OCI-LY1 (cell line): ENCODE data around the gene DHH.

ENCODE experiments used
- H2AFZ ChIP-seq: fragments of 200-600 bp; sonication (generic), shearing (Covaris generic); 2 replicates; pipeline ENCODE4 v1.6.0; 2014; ENCODE audit warnings: antibody characterized with exemption, mild to moderate bottlenecking, low read length
- H3F3A ChIP-seq: fragments of 200-600 bp; sonication (generic), shearing (Covaris generic); 2 replicates; pipeline ENCODE4 v1.6.0; 2014; ENCODE audit warnings: mild to moderate bottlenecking, antibody characterized with exemption, low read length, moderate library complexity; ENCODE audit not compliant: insufficient read depth
- H3K27ac ChIP-seq: fragments of 200-600 bp; sonication (generic); 2 replicates; pipeline ENCODE4 v1.5.1; 2014; ENCODE audit warnings: low read length, mixed run types, mild to moderate bottlenecking, low read depth; ENCODE audit not compliant: poor library complexity, severe bottlenecking
- H3K27me3 ChIP-seq: fragments of 200-600 bp; sonication (generic); 2 replicates; pipeline ENCODE4 v1.6.0; 2014; ENCODE audit warnings: antibody characterized with exemption, mild to moderate bottlenecking, low read length, moderate library complexity; ENCODE audit not compliant: insufficient read depth
- H3K36me3 ChIP-seq: fragments of 200-600 bp; sonication (generic); 2 replicates; pipeline ENCODE4 v1.6.1; 2014; ENCODE audit warnings: mild to moderate bottlenecking, antibody characterized with exemption, low read length, moderate library complexity, mixed read lengths; ENCODE audit not compliant: insufficient read depth
- H3K4me1 ChIP-seq: fragments of 200-600 bp; sonication (generic); 2 replicates; pipeline ENCODE4 v1.5.1; 2014; ENCODE audit warnings: mild to moderate bottlenecking, low read length, moderate library complexity; ENCODE audit not compliant: insufficient read depth, severe bottlenecking
- H3K4me2 ChIP-seq: fragments of 200-600 bp; sonication (generic), shearing (Covaris generic); 2 replicates; pipeline ENCODE4 v1.6.1; 2014; ENCODE audit warnings: low read length
- H3K4me3 ChIP-seq: fragments of 200-600 bp; sonication (generic); 2 replicates; pipeline ENCODE4 v1.5.1; 2014; ENCODE audit warnings: low read length, low read depth, mild to moderate bottlenecking, mixed read lengths; ENCODE audit not compliant: poor library complexity, severe bottlenecking
- H3K79me2 ChIP-seq: fragments of 200-600 bp; shearing (Covaris generic); 2 replicates; pipeline ENCODE4 v1.6.1; 2016; ENCODE audit warnings: mixed run types, low read length, mixed read lengths; ENCODE audit not compliant: insufficient read depth
- H3K9ac ChIP-seq: fragments of 200-600 bp; sonication (generic), shearing (Covaris generic); 2 replicates; pipeline ENCODE4 v1.6.1; 2014; ENCODE audit warnings: mild to moderate bottlenecking, low read length, mixed read lengths
- H3K9me2 ChIP-seq: fragments of 200-600 bp; sonication (generic), shearing (Covaris generic); 2 replicates; pipeline ENCODE4 v1.6.1; 2014; ENCODE audit warnings: low read depth, mild to moderate bottlenecking, low read length, mixed read lengths
- H3K9me3 ChIP-seq: fragments of 200-600 bp; shearing (Covaris generic); 2 replicates; pipeline ENCODE4 v1.6.1; 2014; ENCODE audit warnings: low read length, mixed read lengths
- H4K20me1 ChIP-seq: fragments of 200-600 bp; sonication (generic), shearing (Covaris generic); 2 replicates; pipeline ENCODE4 v1.6.0; 2016; ENCODE audit warnings: mild to moderate bottlenecking, low read length; ENCODE audit not compliant: insufficient read depth
- EZH2 ChIP-seq: fragments of 200-600 bp; sonication (generic), shearing (Covaris generic); IDR thresholded peaks from 2 replicates; pipeline ENCODE4 v1.8.0; 2017; ENCODE audit warnings: borderline replicate concordance, mixed run types, mild to moderate bottlenecking, antibody characterized with exemption, low read length, moderate library complexity, mixed read lengths
- TF ChIP-seq, protein P1 (sequence below): fragments of 200-600 bp; sonication (generic), shearing (Covaris generic); IDR thresholded peaks from 2 replicates; pipeline ENCODE4 v1.5.1; 2017; ENCODE audit warnings: mild to moderate bottlenecking, antibody characterized with exemption, low read length, moderate library complexity, mixed read lengths

Gene DHH

DNA sequence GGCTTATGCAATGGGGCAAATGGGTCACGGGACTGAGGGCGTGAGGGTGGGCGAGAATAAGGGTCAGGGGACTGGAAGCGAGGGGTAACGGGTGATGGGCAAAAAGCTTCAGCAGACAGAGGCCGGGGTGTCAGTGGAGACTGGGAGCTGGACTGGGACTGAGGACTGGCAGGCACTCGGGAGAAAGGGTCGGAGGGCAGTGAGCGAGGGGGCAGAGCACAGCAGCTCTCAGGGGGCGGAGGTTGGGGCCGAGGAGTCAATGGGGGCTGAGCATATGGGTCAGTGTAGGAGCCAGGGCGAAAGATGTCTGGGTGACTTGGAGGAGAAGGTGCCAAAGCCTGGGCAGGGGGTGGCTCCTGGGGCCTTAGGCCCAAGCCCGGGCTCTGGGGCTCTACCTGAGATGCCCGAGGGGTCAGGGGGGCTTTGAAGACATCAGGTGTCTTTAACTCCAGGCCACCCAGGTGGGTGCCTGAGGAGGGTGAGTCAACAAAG, 54.2 kb downstream of the DHH start:
- no peaks in the 10 kb centered on the region for H3K27me3 ChIP-seq
- TF ChIP-seq, protein P1, sequence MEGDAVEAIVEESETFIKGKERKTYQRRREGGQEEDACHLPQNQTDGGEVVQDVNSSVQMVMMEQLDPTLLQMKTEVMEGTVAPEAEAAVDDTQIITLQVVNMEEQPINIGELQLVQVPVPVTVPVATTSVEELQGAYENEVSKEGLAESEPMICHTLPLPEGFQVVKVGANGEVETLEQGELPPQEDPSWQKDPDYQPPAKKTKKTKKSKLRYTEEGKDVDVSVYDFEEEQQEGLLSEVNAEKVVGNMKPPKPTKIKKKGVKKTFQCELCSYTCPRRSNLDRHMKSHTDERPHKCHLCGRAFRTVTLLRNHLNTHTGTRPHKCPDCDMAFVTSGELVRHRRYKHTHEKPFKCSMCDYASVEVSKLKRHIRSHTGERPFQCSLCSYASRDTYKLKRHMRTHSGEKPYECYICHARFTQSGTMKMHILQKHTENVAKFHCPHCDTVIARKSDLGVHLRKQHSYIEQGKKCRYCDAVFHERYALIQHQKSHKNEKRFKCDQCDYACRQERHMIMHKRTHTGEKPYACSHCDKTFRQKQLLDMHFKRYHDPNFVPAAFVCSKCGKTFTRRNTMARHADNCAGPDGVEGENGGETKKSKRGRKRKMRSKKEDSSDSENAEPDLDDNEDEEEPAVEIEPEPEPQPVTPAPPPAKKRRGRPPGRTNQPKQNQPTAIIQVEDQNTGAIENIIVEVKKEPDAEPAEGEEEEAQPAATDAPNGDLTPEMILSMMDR = no peak
- TF ChIP-seq EZH2 = no peak

DNA sequence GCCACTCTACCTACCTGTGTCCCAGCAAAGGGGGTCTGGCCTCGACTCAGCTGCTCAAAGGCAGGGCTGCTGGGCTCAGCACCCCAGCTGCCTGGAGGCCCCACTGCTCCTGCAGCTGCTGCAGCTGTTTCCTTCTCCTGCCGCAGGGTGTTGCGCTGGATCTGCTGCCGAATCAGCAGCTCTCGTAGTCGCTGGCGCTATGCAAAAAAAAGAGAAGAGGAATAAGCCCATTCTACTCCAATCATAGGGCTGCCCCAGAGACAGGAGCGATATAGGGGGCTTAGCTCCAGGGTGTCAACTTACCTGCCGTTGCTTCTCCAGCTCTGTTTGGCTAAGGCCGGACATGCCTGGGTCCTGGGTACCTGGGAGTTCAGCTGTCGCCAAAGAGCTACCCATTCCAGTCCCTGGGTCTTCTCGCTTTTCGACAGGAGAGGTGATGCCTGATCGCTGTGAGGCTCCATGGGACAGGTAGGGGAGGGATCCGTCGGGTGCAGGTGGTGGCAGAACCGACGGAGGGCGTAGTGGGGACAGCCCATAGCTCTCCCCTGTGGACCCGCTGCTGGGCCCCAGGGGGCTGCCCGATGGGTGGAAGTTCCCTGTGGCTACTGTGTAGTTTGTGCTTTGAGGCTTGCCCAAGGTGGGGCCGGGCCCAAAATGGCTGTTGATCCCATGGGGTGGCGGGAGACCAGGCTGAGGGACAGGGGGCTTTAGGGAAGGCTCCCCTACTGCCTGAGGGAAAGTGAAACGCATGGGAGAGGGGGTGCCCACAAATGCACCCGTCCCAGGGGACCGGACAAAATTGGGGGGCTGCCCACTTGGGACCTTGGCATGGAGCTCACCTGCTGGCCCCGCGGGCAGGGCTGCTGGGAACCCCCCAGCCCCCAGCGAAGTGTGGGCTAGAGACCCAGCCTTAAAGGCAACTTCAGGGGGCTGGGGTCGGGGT, 54.9 kb downstream of the DHH start:
- Histone ChIP-seq H3K27me3 (no peaks in the 10 kb centered on the region), H3K9ac (no peak overlapping the region), H3K9me3 (no peaks in the 10 kb centered on the region), H3K4me2 (no peak overlapping the region), H4K20me1 (no peaks in the 10 kb centered on the region), H2AFZ (no peak overlapping the region), H3K27ac (no peak overlapping the region), H3K4me3 (no peak overlapping the region), H3K4me1 (no peaks in the 10 kb centered on the region), H3F3A (no peaks in the 10 kb centered on the region), H3K79me2 (no peaks in the 10 kb centered on the region), H3K9me2 (no peaks in the 10 kb centered on the region), H3K36me3 (peaks cover 95% of the 10 kb centered on the region)
- TF ChIP-seq, protein P1 = no peak
- no peak for TF ChIP-seq EZH2

More for the DNA sequence above, 54.2 kb downstream of the DHH start:
- no peaks in the 10 kb centered on the region for H3K4me1 ChIP-seq
- no peak overlapping the region for H2AFZ ChIP-seq
- H3K4me2 ChIP-seq = no peak overlapping the region
- no peaks in the 10 kb centered on the region for H3F3A ChIP-seq
- no peak overlapping the region for H3K27ac ChIP-seq
- no peaks in the 10 kb centered on the region for H3K79me2 ChIP-seq
- H3K9me2 ChIP-seq = no peaks in the 10 kb centered on the region
- H3K9ac ChIP-seq = no peak overlapping the region
- H3K9me3 ChIP-seq = no peaks in the 10 kb centered on the region
- H4K20me1 ChIP-seq = no peaks in the 10 kb centered on the region
- H3K4me3 ChIP-seq = no peak overlapping the region
- H3K36me3 ChIP-seq = peaks cover 95% of the 10 kb centered on the region

DNA sequence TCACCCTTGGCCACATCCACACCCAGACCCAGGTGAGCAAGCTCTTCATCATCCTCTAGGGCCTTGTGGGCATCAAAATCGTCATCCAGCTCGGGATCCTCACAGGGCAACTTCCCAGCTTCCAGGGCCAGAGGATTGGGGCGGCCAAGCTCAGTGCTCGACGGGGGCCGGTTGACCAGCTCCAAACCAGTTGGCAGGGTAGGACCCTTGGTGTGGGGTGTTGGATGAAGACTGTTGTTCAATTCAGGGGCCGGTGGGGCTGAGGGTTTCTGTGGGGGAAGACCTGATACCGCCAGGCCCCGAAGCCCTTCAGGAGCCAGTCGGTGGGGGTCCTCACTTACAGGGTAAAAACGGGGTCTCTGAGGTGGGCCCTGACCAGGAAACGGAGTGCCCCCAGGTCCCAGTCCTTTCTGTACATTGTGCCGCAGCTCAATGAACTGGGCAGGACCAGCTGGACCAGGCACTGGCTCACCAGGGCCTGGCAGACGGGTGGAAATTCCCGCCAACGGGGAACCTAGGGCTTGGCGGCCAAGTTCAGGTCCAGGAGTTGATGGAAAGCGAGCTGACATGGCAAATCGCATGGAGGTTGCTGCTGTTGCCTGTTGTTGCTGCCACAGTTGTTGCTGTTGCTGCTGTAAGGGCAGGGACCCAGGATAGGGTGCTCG, 56.2 kb downstream of the DHH start:
- no peak for TF ChIP-seq EZH2
- TF ChIP-seq, protein P1 = no peak
- Histone ChIP-seq H3K27ac (no peak overlapping the region), H3K9me2 (no peaks in the 10 kb centered on the region), H3K4me3 (no peak overlapping the region), H3K4me2 (no peak overlapping the region), H3K4me1 (no peaks in the 10 kb centered on the region), H3K79me2 (no peaks in the 10 kb centered on the region), H3K36me3 (peaks cover 95% of the 10 kb centered on the region), H2AFZ (no peak overlapping the region), H3K9ac (no peak overlapping the region), H4K20me1 (no peaks in the 10 kb centered on the region), H3F3A (no peaks in the 10 kb centered on the region), H3K27me3 (no peaks in the 10 kb centered on the region), H3K9me3 (no peaks in the 10 kb centered on the region)
